Omental fat pad (tissue), 4 donors: ENCODE results near the gene CEP350. TPM values are rescaled to one million over a fixed set of nuclear protein-coding genes. Genes with fewer than 3 reads are reported as not detected.

Source experiments
- ATAC-seq: fragments of 150-250 bp; one replicate; pipeline ENCODE4 v1.9.1; 2016; ENCODE audit warnings: mild to moderate bottlenecking, moderate library complexity; ENCODE audit not compliant: low FRiP score
- DNase-seq: peaks from one replicate; pipeline ENCODE4 v3.0.0-alpha.2; 2019; ENCODE audit warnings: low spot score
- total RNA-seq, 4 donors: library from RNA; depleted of rRNA; stranded (reverse); fragments of >200 nt; gene quantifications; one replicate each; pipeline ENCODE4 v1.1.0, GENCODE V29; 2016
- TF ChIP-seq, protein P1 (sequence below), 3 donors: fragments of 450-650 bp; IDR thresholded peaks; one replicate each; pipeline ENCODE4 v1.5.1; 2016 to 2017; ENCODE audit warnings: antibody characterized with exemption in 3 of 3, mild to moderate bottlenecking in 3 of 3, moderate library complexity in 2 of 3

The CEP350 gene
- total RNA-seq, 4 donors from 2014 or later: 56.6 to 101 (median 62.4) TPM

- ATAC-seq: no peak
- no peak for DNase-seq
- TF ChIP-seq, protein P1, sequence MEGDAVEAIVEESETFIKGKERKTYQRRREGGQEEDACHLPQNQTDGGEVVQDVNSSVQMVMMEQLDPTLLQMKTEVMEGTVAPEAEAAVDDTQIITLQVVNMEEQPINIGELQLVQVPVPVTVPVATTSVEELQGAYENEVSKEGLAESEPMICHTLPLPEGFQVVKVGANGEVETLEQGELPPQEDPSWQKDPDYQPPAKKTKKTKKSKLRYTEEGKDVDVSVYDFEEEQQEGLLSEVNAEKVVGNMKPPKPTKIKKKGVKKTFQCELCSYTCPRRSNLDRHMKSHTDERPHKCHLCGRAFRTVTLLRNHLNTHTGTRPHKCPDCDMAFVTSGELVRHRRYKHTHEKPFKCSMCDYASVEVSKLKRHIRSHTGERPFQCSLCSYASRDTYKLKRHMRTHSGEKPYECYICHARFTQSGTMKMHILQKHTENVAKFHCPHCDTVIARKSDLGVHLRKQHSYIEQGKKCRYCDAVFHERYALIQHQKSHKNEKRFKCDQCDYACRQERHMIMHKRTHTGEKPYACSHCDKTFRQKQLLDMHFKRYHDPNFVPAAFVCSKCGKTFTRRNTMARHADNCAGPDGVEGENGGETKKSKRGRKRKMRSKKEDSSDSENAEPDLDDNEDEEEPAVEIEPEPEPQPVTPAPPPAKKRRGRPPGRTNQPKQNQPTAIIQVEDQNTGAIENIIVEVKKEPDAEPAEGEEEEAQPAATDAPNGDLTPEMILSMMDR (IDR thresholded peaks at IDR 0.05): no peak
Measured at GRCh38 chr1:179930867-179931266, 23.7 kb upstream of the CEP350 start.

DNA sequence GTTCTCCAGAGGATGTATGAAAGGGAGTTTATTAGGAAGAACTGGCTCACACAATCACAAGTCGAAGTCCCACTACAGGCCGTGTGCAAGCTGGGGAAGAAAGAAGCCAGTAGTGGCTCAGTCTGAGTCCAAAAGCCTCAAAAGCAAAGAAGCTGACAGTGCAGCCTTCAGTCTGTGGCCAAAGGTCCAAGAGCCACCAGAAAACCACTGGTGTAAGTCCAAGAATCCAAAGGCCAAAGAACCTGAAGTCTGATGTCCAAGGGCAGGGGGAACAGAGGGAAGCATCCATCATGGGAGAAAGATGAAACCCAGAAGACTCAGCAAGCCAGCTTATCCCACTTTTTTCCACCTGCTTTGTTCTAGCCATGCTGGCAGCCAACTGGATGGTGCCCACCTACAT lies 21.4 kb upstream of the CEP350 start:
- no peak for DNase-seq
- no peak for ATAC-seq
- TF ChIP-seq, protein P1 (IDR thresholded peaks at IDR 0.05): no peak

- no peak for DNase-seq
- no peak for ATAC-seq
- TF ChIP-seq, protein P1 (IDR thresholded peaks at IDR 0.05): no peak
Measured at GRCh38 chr1:179935909-179936496, 18.6 kb upstream of the CEP350 start.

- TF ChIP-seq, protein P1 (IDR thresholded peaks at IDR 0.05): no peak
Measured at GRCh38 chr1:179937668-179938254, 16.8 kb upstream of the CEP350 start.

GRCh38 chr1:179938752-179939151 lies 15.9 kb upstream of the CEP350 start:
- TF ChIP-seq, protein P1 (IDR thresholded peaks at IDR 0.05): no peak
- no peak for ATAC-seq
- no peak for DNase-seq

More at GRCh38 chr1:179937668-179938254, 16.8 kb upstream of the CEP350 start:
- ATAC-seq (no peak), DNase-seq (no peak)

DNA sequence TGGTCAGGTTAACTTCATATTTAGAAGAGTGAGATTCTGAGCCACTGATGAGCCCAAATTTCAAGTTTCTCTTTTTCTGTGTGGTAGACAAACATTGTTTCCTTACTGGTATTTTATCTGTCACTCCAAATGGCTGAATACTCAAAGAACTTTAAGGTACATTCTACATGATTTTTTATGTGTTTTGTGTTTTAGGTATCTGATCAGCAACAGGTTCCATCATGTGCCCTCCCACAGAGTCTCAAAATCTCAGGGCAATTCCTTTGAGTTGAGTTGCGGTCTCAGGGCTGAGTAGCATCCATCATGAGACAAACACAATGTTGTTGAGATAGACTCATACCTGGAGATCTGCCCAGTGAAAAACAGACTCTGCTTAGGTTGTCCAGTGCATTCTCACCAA lies 14.7 kb upstream of the CEP350 start:
- DNase-seq (no peak), ATAC-seq (no peak)
- TF ChIP-seq, protein P1 (IDR thresholded peaks at IDR 0.05): no peak

DNA sequence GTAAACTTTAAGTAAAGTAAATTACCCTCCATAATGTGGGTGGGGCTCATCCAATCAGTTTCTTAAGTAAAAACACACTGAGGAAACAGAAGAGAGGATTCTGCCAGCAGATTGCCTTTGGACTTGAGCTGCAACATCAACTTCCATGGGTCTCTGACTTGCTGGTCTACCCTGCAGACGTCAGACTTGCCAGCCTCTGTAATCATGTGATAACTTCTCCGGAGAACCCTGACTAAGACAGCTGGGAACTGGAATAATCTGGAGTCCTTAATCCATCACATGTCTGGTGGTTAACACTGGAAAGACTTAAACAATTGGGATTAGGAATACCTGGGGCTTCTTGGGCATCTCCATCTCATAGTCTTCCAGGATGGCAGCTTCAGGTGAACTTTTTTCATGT lies 13.2 kb upstream of the CEP350 start:
- DNase-seq: no peak
- no peak for ATAC-seq
- TF ChIP-seq, protein P1 (IDR thresholded peaks at IDR 0.05): no peak
